ENCODE data around the gene MGAT5B. TPM values are rescaled to one million over a fixed set of nuclear protein-coding genes. Genes with fewer than 3 reads are reported as not detected.

Gene MGAT5B
- total and polyA plus RNA-seq, 9 of the 15 experiments (the other 6 are each of a cell fraction or from before 2014, with no cell fraction given), result 0.09 to 0.43 (median 0.18) TPM; not detected in 4

DNA sequence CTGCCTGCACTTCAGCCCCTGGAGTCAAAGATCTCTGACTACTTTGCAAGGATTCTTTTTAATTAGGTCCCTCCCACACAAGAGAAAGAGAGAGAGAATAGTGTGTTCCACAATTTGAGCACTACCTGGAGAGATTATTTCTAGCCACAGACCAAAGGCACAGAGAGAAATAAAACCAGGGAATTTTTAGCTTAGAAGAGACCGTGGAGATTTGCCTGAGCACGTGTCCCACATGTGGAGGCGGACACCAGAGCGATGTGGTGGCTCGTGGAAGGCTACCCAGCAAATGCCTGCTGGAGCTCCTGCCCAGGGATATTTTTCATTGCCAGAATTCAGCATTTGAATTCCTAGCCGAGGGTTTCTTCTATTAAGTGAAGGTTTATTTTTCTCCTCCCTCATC lies 50.6 kb downstream of the MGAT5B start:
- no peaks in the 10 kb centered on the region for H3K79me2 ChIP-seq (ENCODE audit: control insufficient read depth, insufficient read depth, low read length)
- no peak for TF ChIP-seq FOXJ3 (CRISPR knock-in tag; IDR thresholded peaks at IDR 0.05)
- no peak for TF ChIP-seq HIVEP1 (CRISPR knock-in tag; IDR thresholded peaks at IDR 0.05)
- TF ChIP-seq, protein P1, sequence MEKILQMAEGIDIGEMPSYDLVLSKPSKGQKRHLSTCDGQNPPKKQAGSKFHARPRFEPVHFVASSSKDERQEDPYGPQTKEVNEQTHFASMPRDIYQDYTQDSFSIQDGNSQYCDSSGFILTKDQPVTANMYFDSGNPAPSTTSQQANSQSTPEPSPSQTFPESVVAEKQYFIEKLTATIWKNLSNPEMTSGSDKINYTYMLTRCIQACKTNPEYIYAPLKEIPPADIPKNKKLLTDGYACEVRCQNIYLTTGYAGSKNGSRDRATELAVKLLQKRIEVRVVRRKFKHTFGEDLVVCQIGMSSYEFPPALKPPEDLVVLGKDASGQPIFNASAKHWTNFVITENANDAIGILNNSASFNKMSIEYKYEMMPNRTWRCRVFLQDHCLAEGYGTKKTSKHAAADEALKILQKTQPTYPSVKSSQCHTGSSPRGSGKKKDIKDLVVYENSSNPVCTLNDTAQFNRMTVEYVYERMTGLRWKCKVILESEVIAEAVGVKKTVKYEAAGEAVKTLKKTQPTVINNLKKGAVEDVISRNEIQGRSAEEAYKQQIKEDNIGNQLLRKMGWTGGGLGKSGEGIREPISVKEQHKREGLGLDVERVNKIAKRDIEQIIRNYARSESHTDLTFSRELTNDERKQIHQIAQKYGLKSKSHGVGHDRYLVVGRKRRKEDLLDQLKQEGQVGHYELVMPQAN (IDR thresholded peaks at IDR 0.05; ENCODE audit: borderline replicate concordance), result no peak
- no peak for TF ChIP-seq HNRNPUL1 (IDR thresholded peaks at IDR 0.05; ENCODE audit: low read length)
- no peak for TF ChIP-seq FIP1L1 (IDR thresholded peaks at IDR 0.05; ENCODE audit: low read depth, low read length, poor library complexity, severe bottlenecking)
- no peak for TF ChIP-seq CBX5 (IDR thresholded peaks at IDR 0.05; ENCODE audit: borderline replicate concordance, low read depth)
- TF ChIP-seq, protein P2, sequence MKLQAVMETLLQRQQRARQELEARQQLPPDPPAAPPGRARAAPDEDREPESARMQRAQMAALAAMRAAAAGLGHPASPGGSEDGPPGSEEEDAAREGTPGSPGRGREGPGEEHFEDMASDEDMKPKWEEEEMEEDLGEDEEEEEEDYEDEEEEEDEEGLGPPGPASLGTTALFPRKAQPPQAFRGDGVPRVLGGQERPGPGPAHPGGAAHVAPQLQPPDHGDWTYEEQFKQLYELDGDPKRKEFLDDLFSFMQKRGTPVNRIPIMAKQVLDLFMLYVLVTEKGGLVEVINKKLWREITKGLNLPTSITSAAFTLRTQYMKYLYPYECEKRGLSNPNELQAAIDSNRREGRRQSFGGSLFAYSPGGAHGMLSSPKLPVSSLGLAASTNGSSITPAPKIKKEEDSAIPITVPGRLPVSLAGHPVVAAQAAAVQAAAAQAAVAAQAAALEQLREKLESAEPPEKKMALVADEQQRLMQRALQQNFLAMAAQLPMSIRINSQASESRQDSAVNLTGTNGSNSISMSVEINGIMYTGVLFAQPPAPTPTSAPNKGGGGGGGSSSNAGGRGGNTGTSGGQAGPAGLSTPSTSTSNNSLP (IDR thresholded peaks at IDR 0.05; ENCODE audit: borderline replicate concordance, low read depth, low read length), result no peak
- TF ChIP-seq SMAD2 (IDR thresholded peaks at IDR 0.05; ENCODE audit: low read depth, low read length), result no peak
- no peak for TF ChIP-seq MYC (IDR thresholded peaks at IDR 0.05; ENCODE audit: low read depth, low read length)
- no peak for TF ChIP-seq MYC (CRISPR knock-in tag; IDR thresholded peaks at IDR 0.05; ENCODE audit: borderline replicate concordance, low read depth)
- TF ChIP-seq ETV1 (tag; conservative IDR thresholded peaks at IDR 0.05; ENCODE audit: low read depth), result no peak
- no peak for TF ChIP-seq SAFB2 (IDR thresholded peaks at IDR 0.05; ENCODE audit: borderline replicate concordance, low read depth, low read length, severe bottlenecking)
- TF ChIP-seq MAFK (IDR thresholded peaks at IDR 0.05; ENCODE audit: low read length), result no peak
- no peak for TF ChIP-seq NBN (IDR thresholded peaks at IDR 0.05; ENCODE audit: low read depth)
- no peak for TF ChIP-seq TBP (optimal IDR thresholded peaks at IDR 0.05; ENCODE audit: low read depth, low read length)
- TF ChIP-seq SLC30A9 (CRISPR knock-in tag; IDR thresholded peaks at IDR 0.05), result no peak
- TF ChIP-seq CXXC5 (CRISPR knock-in tag; IDR thresholded peaks at IDR 0.05), result no peak
- no peak for TF ChIP-seq TAL1 (IDR thresholded peaks at IDR 0.05)
- no peak for DNase-seq (ENCODE audit: extremely low read depth in 1 of 4, low spot score in 3 of 4)
- peaks cover 58 to 92% of the 10 kb centered on the region in 2 experiments for H3K27me3 ChIP-seq (ENCODE audit: control insufficient read depth in 2 of 2, insufficient read depth in 2 of 2, low read length in 2 of 2)
- no peaks in the 10 kb centered on the region; a peak in 1 of 5 replicates for H3K4me1 ChIP-seq (replicated peaks in 1 of 2; ENCODE audit: control insufficient read depth in 2 of 2, insufficient read depth in 2 of 2, low read length in 2 of 2)
- intact Hi-C loops (cut with micrococcal nuclease) (no loop called here), in situ Hi-C loops (cut with MboI) (no loop called here)
- no peaks in the 10 kb centered on the region for H3K9me3 ChIP-seq (replicated peaks; ENCODE audit: control insufficient read depth, insufficient read depth, low read depth, low read length)
- H3K36me3 ChIP-seq (ENCODE audit: control insufficient read depth, insufficient read depth, low read length), result no peaks in the 10 kb centered on the region
- BruUV-seq (replicated peaks), result no TSS peak
- no peak overlapping the region for H3K4me3 ChIP-seq
- no peak overlapping the region for H2AFZ ChIP-seq (ENCODE audit: low read depth, low read length)
- no peak for ATAC-seq
- H4K20me1 ChIP-seq (replicated peaks; ENCODE audit: control insufficient read depth, insufficient read depth, low read length), result peaks cover 25% of the 10 kb centered on the region; the same call in 1 of the 2 replicates
- H3K27ac ChIP-seq (ENCODE audit: extremely low read depth, low read depth, low read length), result no peak overlapping the region
- peaks cover 6% of the 10 kb centered on the region for H3K9me1 ChIP-seq (ENCODE audit: control insufficient read depth, insufficient read depth, low read length)
- H3K4me2 ChIP-seq (ENCODE audit: insufficient read depth, low read length), result no peak overlapping the region
- POLR2A ChIA-PET, result interaction anchor here (0.7 kb wide), 1 partner anchor 62 kb away, joined by 3 read pairs; no protein-coding TSS in a partner anchor
- WGBS (ENCODE audit: insufficient coverage, low coverage, missing lambda C conversion rate), result 0% methylated on average over 6 of the region's 6 CpGs
- CTCF ChIA-PET (ENCODE audit: low intra/inter-chr PET ratio), result no interaction called here
- no peak overlapping the region for H3K9ac ChIP-seq (ENCODE audit: insufficient read depth in 1 of 2, low read depth in 2 of 2, low read length in 2 of 2)
- FAIRE-seq, result no peak
